HG02943 (cell line): ENCODE data around the gene TRIM73.
"Not testable (repeated sequence)": the region's sequence is repeated elsewhere in the genome, so short reads cannot be mapped to it uniquely, and the experiment has no call there.

ENCODE experiments used
- ATAC-seq: cut with Tn5 transposase; IDR thresholded peaks from one replicate; pipeline ENCODE4 v1.9.1; 2021; ENCODE audit warnings: mild to moderate bottlenecking, low read depth, moderate library complexity; ENCODE audit not compliant: unreplicated experiment

Gene TRIM73

GRCh38 chr7:75395329-75395728 lies at the start of gene TRIM73:
Gene TRIM73 (plus strand): TSS chr7:75395629. CDS start chr7:75398934, 3,305 bp downstream.
- not testable (repeated sequence) for ATAC-seq

- ATAC-seq, result not testable (repeated sequence)
Measured at GRCh38 chr7:75358671-75359541, 36.5 kb upstream of the TRIM73 start.

- ATAC-seq, result not testable (repeated sequence)
Measured at GRCh38 chr7:75359542-75359848, 35.9 kb upstream of the TRIM73 start.

GRCh38 chr7:75364079-75364478 lies 31.4 kb upstream of the TRIM73 start:
- ATAC-seq, result not testable (repeated sequence)

- ATAC-seq, result not testable (repeated sequence)
Measured at GRCh38 chr7:75366643-75367042, 28.8 kb upstream of the TRIM73 start.

- not testable (repeated sequence) for ATAC-seq
Measured at GRCh38 chr7:75367313-75367712, 28.1 kb upstream of the TRIM73 start.

- ATAC-seq, result not testable (repeated sequence)
Measured at GRCh38 chr7:75374144-75374518, 21.3 kb upstream of the TRIM73 start.

GRCh38 chr7:75374519-75375317 lies 20.7 kb upstream of the TRIM73 start:
- not testable (repeated sequence) for ATAC-seq

- ATAC-seq, result not testable (repeated sequence)
Measured at GRCh38 chr7:75393194-75393593, 2.2 kb upstream of the TRIM73 start.

GRCh38 chr7:75397865-75398264 lies 2.4 kb downstream of the TRIM73 start:
- not testable (repeated sequence) for ATAC-seq

GRCh38 chr7:75398771-75399700 lies 3.6 kb downstream of the TRIM73 start:
- ATAC-seq, result not testable (repeated sequence)

- not testable (repeated sequence) for ATAC-seq
Measured at GRCh38 chr7:75400575-75400974, 5.1 kb downstream of the TRIM73 start.

- ATAC-seq, result not testable (repeated sequence)
Measured at GRCh38 chr7:75403455-75404443, 8.3 kb downstream of the TRIM73 start.

GRCh38 chr7:75404663-75405062 lies 9.2 kb downstream of the TRIM73 start:
- ATAC-seq, result not testable (repeated sequence)

- peak; percentile 87 for ATAC-seq
Measured at GRCh38 chr7:75409880-75410822, 14.7 kb downstream of the TRIM73 start.

- peak; percentile 14 for ATAC-seq
Measured at GRCh38 chr7:75410823-75411173, 15.4 kb downstream of the TRIM73 start.

GRCh38 chr7:75414204-75414603 lies 18.8 kb downstream of the TRIM73 start:
- not testable (repeated sequence) for ATAC-seq
